Colonic mucosa (tissue), 4 donors: ENCODE data around the gene SLC6A6. TPM values are rescaled to one million over a fixed set of nuclear protein-coding genes. Genes with fewer than 3 reads are reported as not detected.

Experiments
- DNase-seq: peaks from one replicate; pipeline ENCODE4 v3.0.0-alpha.2; 2020
- H3K27ac ChIP-seq: fragments of 200-600 bp; one replicate; pipeline ENCODE4 v1.8.0; 2021
- H3K27me3 ChIP-seq: fragments of 200-600 bp; one replicate; pipeline ENCODE4 v1.8.0; 2021
- H3K36me3 ChIP-seq: fragments of 200-600 bp; one replicate; pipeline ENCODE4 v1.8.0; 2021
- H3K4me1 ChIP-seq: fragments of 200-600 bp; one replicate; pipeline ENCODE4 v1.8.0; 2021; ENCODE audit warnings: mild to moderate bottlenecking
- H3K4me3 ChIP-seq: fragments of 200-600 bp; one replicate; pipeline ENCODE4 v1.8.0; 2021
- H3K9ac ChIP-seq, 2 donors: one replicate each; pipeline ENCODE4 v1.7.0; 2013; ENCODE audit warnings: control low read depth in 2 of 2, low read depth in 2 of 2, low read length in 2 of 2
- H3K9me3 ChIP-seq: fragments of 200-600 bp; one replicate; pipeline ENCODE4 v1.8.0; 2021
- intact Hi-C: fragments of 100-400 bp; cut with DNase I; formaldehyde crosslinking; loops from one replicate; pipeline ENCODE4 v1.14.1; 2022
- total RNA-seq, 2 donors: library from RNA; stranded (reverse); fragmentation: NEBNext Ultra II Directional in 1 of 2; extraction: Animal tissue kit (Norgen Biotek cat#: 25700) in 1 of 2; gene quantifications; one replicate each; pipeline ENCODE4 v1.2.1, GENCODE V29; 2021
- TF ChIP-seq, protein P1 (sequence below): fragments of 200-600 bp; IDR thresholded peaks from one replicate; pipeline ENCODE4 v1.8.0; 2022; ENCODE audit warnings: antibody characterized with exemption, mild to moderate bottlenecking
- donor health status: healthy.
- donor health status: DM: no; HTN: no; CAD: no.
- donor health status: DM: no; HTN: no; CAD: no.

Gene SLC6A6
- total RNA-seq, 2 donors from 2014 or later, result 7.2 to 13.0 TPM

GRCh38 chr3:14377838-14378169, 24.6 kb upstream of the SLC6A6 start:
- no peaks in the 10 kb centered on the region for H3K9me3 ChIP-seq
- no peak overlapping the region for H3K4me3 ChIP-seq
- H3K4me1 ChIP-seq, result no peaks in the 10 kb centered on the region
- TF ChIP-seq, protein P1, sequence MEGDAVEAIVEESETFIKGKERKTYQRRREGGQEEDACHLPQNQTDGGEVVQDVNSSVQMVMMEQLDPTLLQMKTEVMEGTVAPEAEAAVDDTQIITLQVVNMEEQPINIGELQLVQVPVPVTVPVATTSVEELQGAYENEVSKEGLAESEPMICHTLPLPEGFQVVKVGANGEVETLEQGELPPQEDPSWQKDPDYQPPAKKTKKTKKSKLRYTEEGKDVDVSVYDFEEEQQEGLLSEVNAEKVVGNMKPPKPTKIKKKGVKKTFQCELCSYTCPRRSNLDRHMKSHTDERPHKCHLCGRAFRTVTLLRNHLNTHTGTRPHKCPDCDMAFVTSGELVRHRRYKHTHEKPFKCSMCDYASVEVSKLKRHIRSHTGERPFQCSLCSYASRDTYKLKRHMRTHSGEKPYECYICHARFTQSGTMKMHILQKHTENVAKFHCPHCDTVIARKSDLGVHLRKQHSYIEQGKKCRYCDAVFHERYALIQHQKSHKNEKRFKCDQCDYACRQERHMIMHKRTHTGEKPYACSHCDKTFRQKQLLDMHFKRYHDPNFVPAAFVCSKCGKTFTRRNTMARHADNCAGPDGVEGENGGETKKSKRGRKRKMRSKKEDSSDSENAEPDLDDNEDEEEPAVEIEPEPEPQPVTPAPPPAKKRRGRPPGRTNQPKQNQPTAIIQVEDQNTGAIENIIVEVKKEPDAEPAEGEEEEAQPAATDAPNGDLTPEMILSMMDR, result no peak
- H3K27ac ChIP-seq, result no peak overlapping the region
- no peaks in the 10 kb centered on the region for H3K27me3 ChIP-seq
- no peak overlapping the region for H3K9ac ChIP-seq
- H3K36me3 ChIP-seq, result no peaks in the 10 kb centered on the region
- intact Hi-C loops, result no loop called here
- no peak for DNase-seq

GRCh38 chr3:14378415-14378814, 24.0 kb upstream of the SLC6A6 start:
- H3K4me1 ChIP-seq, result no peaks in the 10 kb centered on the region
- H3K36me3 ChIP-seq, result no peaks in the 10 kb centered on the region
- H3K27me3 ChIP-seq, result no peaks in the 10 kb centered on the region
- H3K27ac ChIP-seq, result no peak overlapping the region
- H3K9me3 ChIP-seq, result no peaks in the 10 kb centered on the region
- H3K9ac ChIP-seq, result no peak overlapping the region
- intact Hi-C loops, result no loop called here
- H3K4me3 ChIP-seq, result no peak overlapping the region
- TF ChIP-seq, protein P1, result no peak
- DNase-seq, result no peak

DNA sequence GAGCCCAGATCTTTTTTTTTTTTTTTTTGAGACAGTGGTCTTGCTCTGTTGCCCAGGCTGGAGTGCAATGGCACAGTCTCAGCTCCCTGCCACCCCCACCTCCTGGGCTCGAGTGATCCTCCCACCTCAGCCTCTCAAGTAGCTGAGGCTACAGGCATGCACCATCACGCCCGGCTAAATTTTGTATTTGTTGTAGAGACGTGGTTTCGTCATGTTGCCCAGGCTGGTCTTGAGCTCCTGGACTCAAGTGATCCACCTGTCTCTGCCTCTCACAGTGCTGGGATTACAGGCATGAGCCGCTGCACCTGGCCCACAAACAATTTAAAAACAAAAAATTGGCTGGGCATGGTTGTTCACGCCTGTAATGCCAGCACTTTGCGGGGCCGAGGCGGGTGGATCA, 22.6 kb upstream of the SLC6A6 start:
- Histone ChIP-seq H3K4me3 (no peak overlapping the region), H3K27me3 (no peaks in the 10 kb centered on the region), H3K4me1 (no peaks in the 10 kb centered on the region), H3K36me3 (no peaks in the 10 kb centered on the region), H3K9ac (no peak overlapping the region), H3K27ac (no peak overlapping the region), H3K9me3 (no peaks in the 10 kb centered on the region)
- TF ChIP-seq, protein P1, result no peak
- intact Hi-C loops, result no loop called here
- DNase-seq, result no peak

GRCh38 chr3:14386254-14386653, 16.2 kb upstream of the SLC6A6 start:
- H3K27ac ChIP-seq, result no peak overlapping the region
- H3K4me3 ChIP-seq, result no peak overlapping the region
- TF ChIP-seq, protein P1, result no peak
- H3K9ac ChIP-seq, result no peak overlapping the region
- H3K9me3 ChIP-seq, result no peaks in the 10 kb centered on the region
- H3K27me3 ChIP-seq, result no peaks in the 10 kb centered on the region
- H3K36me3 ChIP-seq, result no peaks in the 10 kb centered on the region
- no peak for DNase-seq
- intact Hi-C loops, result no loop called here
- H3K4me1 ChIP-seq, result no peaks in the 10 kb centered on the region

DNA sequence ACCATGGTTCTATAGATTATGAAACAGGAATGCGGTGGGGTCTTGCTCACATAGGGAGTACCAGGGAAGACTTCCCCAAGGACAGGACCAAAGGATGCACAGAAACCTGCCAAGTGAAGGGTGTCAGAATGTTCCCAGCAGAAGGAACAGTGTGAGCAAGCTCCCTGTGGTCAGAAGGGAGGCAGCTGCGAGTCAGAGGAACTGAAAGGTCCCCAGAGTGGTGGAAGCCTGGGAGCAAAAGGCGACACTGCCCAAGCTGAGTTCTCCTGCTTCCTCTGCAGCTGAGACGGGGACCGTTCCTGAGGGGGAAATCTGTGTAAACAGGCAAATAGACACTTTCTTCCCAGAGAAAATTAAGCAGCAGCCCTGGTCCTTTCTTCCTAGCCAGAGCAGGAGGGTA, 14.2 kb upstream of the SLC6A6 start:
- no peak overlapping the region for H3K27ac ChIP-seq
- intact Hi-C loops, result no loop called here
- H3K27me3 ChIP-seq, result no peaks in the 10 kb centered on the region
- no peak overlapping the region for H3K9ac ChIP-seq
- no peaks in the 10 kb centered on the region for H3K4me1 ChIP-seq
- no peaks in the 10 kb centered on the region for H3K9me3 ChIP-seq
- no peak for DNase-seq
- H3K36me3 ChIP-seq, result no peaks in the 10 kb centered on the region
- H3K4me3 ChIP-seq, result no peak overlapping the region
- TF ChIP-seq, protein P1, result no peak

DNA sequence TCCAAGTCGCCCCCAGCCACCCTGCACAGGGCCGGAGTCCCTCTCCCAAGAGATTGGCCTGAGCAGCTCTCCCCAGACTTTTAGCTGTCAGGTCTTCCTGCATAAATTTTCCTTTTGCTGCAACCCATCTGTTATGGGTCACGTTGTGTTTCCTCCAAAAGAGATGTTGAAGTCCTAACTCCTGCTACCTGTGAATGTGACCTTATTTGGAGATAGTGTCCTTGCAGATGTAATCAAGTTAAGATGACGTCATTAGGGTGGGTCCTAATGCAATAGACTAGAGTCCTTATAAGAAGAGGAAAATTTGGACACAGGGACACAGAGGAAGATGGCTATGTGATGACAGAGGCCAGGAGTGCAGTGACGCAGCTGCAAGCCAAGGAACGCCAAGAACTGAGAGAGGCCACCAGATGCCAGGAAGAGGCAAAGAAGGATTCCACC, 13.2 kb upstream of the SLC6A6 start:
- Histone ChIP-seq H3K4me3 (no peak overlapping the region), H3K9ac (no peak overlapping the region), H3K27me3 (no peaks in the 10 kb centered on the region), H3K4me1 (no peaks in the 10 kb centered on the region), H3K27ac (no peak overlapping the region), H3K9me3 (no peaks in the 10 kb centered on the region), H3K36me3 (no peaks in the 10 kb centered on the region)
- TF ChIP-seq, protein P1, result no peak
- intact Hi-C loops, result no loop called here
- DNase-seq, result no peak
